HL-60/S4 treated with phorbol 12-myristate 13-acetate at 8.2 ng/mL for 4 days and 3 days (cell line): Measurements from ENCODE around the gene FAM186B.
"Not testable (repeated sequence)": the region's sequence is repeated elsewhere in the genome, so short reads cannot be mapped to it uniquely, and the experiment has no call there.

Experiments used
- in situ Hi-C: fragments of 300-500 bp; cut with MboI; formaldehyde crosslinking; loops from 2 replicates; pipeline ENCODE4 v1.15.0; 2022; ENCODE audit warnings: low sequenced_read_pairs

Gene FAM186B

DNA sequence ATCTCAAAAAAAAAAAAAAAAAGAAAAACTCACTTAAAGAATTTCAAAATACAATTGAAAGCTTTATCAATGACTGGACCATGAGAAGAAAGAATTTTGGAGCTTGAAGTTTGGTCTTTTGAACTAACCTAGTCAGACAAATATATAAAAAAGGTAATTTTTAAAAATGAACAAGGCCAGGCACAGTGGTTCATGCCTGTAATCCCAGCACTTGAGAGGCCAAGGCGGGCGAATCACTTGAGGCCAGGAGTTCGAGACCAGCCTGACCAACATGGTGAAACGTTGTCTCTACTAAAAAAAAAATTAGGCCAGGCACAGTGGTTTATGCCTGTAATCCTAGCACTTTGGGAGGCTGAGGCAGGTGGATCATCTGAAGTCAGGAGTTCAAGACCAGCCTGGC lies 5.3 kb upstream of the FAM186B start:
- in situ Hi-C loops, result not testable (repeated sequence)

DNA sequence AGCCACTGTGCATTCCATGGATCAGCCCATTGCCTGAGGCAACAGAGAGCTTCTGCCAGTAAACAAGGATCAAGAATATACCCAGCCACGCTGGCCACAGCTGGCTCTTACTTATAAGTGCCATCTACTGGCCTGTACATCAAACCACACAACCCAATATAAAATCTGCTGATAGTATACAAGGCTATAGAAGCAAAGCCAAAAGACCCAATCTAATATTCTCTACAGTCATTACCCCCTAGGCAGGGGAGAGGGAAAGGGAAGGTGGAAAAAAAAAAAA lies 4.4 kb upstream of the FAM186B start:
- in situ Hi-C loops, result no loop called here

DNA sequence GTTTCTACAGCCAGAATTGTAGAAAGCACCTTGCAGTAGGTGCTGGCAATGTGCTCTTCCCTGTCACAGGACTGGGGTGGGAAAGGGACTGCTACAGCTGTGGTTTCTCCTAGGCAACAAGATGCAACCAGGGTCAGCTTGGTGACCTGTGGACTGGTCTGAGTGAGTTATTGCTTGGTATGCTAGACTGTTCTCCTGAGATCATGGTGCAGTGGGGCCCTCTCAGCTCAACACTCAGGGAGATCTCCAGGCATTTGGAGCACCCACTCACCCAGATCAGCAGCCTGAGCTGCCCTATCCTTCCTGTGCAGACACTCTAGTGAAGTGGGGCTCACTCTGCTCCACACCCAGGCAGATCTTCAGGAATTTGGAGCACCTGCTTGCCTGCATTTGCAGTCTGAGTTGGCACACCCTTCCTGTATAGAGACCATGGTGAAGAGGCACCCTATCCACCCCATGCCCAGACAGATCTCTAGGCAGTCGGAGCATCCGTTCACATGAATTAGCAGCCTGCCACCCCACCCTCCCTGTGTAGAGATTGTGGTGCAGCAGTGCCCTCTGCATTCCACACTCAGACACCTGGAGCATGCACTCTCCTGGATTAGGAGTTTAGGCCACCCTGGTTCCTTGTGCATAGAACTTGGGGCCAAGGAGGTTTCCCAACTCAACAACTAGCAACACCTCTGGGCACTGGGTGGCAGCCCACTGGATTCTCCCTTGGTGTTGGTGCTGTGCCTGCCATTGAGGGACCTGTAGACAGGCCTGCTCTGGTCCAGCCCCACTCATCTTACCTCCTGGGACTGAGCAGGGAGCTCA lies 3.8 kb upstream of the FAM186B start:
- in situ Hi-C loops, result no loop called here

DNA sequence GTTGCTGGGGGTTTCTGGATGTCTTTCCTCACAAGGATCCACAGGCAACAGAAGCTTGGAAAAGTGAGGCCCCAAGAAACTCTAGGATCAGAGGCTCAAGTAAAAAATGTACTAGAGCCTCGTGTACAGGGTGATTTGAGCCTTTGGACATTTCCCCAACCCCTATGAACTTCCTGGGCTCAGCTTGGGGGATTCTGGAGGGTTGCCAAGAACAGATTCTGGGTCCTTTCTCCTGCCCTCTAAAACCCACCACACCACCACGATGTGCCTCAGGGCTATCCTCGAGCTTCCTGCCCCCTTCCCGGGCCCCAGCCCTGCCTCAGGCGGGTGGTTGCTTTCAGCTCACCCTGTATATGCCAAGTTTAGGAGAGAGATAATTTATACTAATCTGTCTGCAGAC lies 583 bp downstream of the FAM186B start:
- in situ Hi-C loops, result no loop called here

DNA sequence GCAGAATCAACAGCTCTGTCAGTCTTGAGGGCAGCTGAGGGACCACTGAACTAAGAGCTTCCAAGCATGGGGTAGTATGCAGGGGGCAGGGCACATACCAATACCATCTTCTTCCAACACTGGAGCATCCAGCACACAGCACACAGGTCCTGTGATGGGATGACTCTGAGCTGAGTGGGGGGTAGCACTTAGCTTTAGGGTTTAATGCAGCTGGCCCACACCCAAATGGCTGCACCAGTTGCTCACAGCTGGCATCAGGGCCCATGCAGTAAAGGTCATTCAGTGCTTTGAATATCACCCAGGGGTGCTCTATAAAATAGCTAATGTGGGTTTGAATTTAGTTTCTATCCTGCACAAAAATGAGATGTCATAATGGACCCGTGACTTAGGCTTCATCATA lies 1.7 kb downstream of the FAM186B start:
- in situ Hi-C loops, result no loop called here

DNA sequence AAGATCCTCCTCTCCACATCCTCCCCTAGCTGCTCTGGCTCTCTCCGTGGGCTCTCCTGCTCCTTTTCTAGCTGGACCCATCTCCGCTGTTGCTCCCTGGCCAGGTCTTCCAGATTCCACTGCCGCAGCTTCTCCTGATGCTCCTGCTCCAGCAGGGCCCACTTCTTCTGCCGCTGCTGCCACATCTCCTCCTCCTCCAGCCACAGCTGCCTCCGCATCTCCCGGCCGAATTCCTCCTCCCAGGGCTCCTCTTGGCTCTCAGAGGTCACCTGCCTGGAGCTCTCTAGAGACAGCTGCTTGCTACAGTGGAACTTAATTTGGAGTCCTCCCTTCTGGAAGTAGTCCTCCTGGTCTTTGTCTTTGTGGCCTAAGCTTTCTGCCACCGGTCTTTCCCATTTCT lies 5.5 kb downstream of the FAM186B start:
- in situ Hi-C loops, result no loop called here

DNA sequence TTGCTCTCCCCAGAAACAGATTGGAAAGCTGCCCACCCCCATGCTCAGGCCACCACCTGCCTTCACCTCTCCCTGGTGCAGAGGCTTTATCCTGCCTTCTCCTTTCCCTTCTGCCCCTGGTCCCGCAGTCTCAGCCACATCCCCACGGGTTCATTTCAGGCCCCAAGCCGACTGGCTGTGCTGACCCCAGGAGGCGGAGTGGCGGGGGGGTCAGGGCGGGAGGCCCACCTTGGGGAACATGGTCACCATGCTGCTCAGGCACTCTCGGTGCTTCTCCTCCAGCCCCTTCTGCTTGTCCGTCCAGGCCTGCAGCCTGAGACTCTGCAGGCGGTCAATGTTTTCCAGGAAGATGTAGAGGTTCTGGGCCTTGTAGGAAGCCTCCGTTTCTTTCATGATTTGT lies 6.9 kb downstream of the FAM186B start:
- in situ Hi-C loops, result no loop called here

DNA sequence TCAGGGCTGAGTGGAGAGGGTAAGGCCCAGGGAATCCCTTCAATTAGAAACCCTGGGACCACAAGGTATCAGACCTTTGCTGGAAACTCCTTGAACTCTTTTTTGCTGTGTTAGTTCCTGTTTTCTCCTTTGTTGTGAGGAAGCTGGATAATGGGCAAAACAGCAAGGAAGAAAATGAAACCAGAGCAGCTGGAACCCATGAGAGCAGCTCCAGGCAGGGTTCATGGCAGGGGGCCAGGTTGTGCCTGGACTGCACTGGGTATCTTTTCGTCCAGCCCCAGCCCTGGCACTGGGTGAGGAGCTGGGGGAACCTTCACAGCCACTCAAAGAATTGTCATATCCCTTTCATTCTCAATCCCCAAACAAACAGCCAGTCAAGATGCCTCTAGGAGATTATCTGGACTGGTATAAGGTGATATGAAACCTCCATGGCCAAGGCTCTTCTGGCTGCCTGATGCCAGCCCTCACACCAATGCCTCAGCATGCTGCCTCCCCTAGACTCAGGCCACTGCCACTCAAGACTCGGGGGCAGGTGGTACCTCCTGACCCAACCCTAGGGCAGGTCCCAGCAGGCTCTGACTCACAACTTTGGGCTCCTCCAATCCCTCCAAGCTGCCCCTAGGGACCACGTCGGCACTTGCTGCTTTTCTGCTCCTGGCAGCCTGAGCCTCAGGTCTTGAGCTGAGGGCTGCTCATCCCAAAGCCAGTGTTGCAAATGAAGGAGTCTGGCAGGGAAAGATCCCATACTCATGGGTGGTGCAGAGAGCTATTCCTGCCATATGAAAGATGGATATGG lies 16.5 kb downstream of the FAM186B start:
- in situ Hi-C loops, result no loop called here

DNA sequence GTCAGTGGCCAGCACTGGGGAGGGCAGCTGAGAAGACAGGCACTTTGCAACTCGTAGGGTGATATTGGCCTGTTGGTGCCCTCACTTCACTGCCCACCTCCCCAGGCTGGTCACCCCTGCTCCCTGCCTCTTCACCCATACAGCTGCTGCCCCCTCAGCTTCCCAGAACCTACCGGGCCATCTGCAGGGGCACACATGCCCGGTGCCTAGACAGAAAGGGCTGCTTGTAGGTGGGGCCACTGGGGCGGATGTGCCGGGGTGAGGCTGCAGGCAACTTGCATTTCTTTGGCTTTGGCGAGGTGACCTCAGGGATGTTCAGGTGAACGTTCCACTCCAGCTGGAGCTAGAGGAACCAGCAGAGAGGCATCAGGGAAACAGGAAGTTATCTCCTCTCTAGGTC lies 17.2 kb downstream of the FAM186B start:
- in situ Hi-C loops, result no loop called here

DNA sequence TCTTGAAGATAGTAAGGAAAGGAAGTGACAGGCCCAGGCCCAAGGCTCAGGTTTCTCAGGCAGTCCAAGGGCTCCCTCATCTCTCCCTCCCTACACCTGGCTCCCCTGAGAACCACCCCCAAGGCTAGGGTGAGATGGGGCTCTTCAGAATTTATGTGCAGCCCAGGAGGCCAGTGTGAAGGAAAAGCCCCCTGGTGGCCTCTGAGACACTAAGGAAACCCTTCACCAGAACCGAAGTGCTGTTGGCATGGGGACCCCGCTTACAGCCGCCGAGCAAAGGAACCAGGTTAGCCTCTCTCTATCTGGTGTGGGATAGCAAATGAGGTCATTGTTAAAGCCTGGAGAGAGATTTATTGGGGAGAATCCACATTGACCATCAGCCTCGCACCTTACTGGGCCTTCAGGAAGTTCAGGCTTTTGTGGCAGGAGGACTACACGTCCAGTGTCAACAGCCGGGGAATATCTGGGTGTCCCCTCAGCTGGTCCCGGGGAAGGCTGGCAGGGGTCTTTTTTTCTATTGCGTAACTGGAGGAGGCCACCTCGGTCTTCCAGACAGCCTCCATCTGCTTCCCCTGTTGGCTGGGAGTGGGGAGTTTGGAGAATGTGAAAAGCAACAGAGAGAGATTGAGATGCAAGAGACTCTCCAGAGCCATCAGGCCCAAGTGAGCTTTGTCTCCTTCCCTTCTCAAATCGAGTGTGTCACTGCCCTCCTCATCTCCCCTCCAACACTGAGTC lies 18.1 kb downstream of the FAM186B start:
- in situ Hi-C loops, result no loop called here

DNA sequence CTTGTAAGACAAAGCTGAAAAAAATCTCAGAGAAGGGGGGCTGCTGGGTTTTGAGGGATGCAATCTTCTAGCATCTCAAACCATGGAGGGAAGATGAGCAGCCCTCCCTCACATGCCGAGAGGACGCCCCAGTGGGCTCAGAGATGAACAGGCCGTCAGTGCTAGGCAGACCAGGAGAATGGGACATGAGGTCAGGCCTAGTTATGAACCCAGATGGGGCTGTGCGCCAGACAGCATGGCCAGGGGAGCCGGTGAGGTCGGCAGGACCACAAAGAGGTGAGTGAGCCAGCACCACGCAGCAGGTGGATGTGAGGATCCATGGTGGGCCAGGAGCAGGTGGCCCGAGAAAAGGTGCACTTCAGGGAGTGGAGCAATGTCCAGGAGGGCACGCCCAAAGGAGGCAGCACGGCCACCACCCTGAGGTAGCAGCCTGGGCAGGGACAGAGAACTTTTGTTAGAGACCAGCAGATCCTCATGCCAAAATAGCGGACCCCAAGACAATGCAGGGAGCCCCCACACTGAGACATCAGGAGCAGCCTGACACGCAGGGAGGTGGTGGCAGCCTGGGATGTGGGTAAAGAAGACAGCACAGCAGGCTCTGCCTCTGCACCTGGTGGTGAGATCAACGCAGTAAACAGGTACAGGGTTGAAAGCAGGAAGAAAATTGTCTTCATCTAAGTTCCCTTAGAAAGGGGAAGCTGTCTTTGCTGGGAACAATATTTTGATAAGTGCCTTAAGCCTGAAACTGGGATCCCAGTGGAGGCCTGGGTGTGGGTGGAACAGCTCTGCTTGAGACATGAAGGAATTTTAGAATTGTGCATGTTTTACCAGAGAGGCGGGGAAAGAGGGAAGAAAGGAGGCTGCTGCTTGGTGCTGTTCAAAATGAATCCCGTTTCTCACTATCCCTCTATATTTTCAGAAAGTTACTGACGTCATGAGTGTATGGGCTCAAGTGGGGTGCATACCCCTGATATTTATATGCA lies 19.7 kb downstream of the FAM186B start:
- in situ Hi-C loops, result no loop called here

DNA sequence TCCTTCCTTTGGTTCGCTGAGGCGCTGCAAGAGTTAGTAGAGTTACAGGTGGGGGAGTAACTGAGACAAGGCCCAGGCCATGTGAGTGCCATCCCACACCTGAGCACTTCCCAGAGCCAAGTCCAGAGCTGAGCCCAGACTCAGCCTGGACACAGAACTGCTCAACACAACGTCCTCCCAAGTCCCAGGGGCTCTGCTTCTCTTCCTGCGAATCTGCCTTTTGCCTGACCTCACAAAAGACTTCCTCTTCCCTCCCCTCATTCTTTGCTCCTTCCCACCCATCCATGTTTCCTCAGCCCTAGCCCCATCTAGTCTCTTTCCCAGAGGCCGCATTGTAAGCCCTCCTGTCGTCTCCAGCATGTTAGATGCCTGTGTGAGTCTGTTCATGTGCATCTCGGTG lies 20.8 kb downstream of the FAM186B start:
- in situ Hi-C loops, result no loop called here

DNA sequence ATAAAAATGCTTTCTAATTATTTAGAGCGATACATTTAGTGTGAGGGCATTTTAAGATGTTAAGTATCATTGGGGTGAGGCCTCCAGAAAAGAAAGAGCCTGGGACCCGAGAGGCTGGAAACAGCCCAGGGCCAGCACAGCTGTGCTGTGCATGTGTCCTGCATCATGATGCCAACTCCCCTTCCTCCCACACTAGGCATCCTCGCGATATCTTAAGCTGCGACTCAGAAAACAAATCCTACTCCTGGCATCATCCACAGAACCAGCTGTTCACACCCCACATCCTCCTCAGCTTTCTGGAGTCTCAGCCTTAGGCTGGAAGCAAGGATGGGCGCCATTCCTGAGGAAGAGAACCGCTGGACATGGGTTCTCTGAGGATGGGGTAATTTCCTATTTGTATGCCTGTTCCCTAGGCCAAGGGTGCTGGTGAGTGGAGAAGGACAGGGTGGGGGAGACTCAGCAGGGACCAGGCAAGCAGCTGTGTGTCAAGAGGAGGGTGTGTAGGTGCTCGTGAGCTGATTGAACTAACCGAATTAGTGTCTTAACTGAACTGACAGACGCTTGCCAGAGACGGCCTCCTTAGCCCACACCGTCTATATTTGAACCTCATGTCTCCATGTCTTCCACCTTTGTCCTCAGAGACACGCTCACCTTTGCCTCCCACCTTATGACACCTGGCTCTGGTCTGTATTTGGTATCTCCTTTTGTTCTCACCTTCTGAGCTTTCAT lies 21.9 kb downstream of the FAM186B start:
- in situ Hi-C loops, result no loop called here

DNA sequence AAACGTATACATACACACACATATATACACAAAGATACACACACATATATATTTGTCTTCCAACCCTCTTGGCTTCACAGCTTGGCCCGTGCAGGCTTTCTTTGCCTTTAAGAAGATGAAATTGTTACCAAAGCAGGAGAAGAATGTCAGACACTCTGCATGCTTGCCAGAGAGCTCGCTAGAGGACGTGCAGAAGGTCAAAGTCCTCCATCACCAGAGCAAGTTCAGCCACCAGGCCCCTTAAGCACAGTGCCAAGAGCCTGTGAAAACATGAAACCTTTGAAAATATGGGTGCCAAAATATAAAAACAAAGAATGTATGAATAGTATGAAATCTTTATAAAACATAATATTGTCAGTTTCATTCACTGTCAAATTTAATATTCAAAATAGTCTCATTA lies 22.6 kb downstream of the FAM186B start:
- in situ Hi-C loops, result no loop called here

DNA sequence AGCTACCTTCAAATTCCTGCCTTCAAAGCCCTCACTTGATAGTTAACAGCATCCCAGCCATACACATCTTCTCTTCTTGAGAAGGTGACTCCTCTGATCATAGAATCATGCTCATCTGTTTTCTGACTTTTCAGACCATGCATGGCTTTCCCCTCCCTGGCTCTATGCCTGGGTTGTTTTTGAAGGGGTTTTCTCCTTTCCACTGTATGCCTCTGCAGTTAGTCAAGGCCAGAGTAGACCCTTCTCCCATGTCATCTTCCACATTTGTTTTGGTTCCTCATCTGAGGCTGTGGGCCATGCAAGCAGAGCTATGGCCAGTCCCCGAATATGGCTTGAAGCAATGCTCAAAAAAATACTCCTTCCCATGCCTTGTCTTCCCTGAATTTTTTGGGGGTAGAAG lies 23.2 kb downstream of the FAM186B start:
- in situ Hi-C loops, result no loop called here

DNA sequence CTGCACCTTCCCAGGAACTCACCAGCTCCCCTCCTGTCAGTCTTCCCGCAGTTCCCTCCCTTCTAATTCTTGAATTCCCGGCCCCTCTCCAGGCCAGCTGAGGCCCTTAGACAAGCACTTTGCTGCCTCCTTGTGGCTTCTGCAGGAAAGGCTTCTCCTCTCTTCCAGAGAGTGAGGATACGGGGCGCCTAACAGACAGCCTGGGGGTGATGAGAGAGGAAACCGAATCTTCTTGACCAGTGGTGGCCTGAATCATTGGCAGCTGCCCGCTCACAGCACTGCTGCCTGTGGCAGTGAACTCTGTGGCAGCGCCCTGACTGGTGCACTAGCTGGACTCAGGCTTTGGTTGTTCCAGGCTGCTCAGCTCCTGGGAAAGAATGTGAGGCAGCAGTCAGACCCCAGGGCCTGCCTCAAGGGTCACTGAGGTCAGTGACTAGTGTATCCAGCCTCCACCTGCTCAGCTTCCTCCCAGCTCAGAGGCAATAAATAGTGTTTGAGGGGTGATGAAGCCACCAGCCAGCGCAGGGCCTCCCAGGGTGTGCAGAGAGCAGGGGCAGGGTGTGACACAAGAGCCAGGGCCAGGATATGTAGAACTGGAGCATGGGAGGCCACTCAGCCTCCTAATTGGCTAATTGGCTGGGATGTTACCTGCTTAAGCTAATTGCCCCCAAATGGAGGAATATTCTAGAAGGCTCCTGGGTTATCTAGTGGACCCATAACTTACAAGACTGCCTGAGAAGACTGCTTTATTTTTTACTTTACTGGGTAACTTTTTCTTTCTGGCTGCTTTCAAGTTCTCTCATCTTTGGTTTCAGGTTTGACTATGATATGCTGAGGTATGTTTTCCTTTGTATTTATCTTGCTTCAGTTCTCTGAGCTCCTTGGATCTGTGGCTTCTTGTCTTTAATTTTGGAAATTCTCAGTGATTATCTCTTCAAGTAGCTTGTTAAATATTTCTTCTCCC lies 24.6 kb downstream of the FAM186B start:
- in situ Hi-C loops, result no loop called here

DNA sequence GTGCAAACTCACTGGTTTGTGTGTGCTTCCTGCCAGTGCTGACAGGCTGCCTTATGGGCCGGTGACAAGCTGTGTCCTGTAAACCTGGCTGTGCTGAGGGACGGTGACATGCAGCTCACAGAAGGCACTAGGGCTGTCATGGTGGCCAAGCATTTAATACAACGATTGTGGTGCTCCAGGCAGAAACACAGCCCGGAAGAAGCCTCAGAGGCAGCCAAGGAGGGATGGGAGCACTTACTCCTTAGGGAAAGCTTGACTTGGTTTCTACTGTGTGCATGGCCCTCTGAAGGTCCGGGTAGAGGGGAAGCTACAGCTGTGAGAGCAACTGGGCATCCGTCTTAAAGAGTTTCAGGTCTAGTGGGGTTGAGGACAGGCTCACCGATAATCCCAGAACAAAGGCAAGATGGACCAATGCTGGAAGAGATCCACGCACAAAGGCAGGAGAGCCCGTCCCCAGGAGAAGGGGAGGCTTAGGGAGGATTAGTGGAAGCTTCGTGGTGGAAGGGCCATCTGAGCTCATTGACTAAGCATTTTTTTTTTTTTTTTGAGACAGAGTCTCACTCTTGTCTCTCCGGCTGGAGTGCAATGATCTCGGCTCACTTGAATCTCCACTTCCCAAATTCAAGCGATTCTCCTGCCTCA lies 26.8 kb downstream of the FAM186B start:
- in situ Hi-C loops, result no loop called here

DNA sequence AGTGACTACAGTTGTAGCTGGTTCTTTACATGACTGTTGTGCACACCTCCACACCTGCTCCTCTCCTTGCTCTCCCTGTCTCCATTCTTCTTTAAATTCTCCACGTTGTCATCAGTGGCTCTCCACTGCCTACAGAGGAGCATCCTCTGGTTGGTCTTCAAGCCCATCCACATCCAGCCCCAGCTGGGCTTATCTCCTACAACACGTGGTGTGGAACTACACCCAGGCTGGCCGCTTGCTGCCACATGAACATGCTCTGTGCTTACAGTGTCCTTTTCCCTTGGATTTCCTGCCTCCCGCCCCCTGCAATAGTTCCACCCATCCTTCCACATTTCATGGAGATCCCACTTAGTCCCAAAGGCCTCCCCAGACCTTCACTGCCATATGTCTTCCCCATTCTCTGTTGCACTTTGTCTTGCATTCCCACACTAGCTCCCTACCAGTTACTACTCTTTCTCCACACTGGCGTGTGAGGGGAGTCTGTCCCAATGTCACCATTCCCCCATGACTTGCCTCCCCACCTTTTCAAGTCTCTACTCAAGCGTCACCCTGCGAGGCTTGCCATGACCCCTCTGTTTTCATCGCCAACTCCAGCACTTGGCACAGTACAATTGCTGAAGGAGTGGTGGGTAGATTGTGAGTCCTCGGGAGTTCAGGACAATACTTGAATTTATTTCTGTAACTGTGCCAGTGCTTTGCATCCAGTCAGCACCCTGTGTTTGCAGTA lies 27.7 kb downstream of the FAM186B start:
- in situ Hi-C loops, result no loop called here
